ENCODE results near the gene NUDT16L1.

NUDT16L1 gene

GRCh38 chr16:4664538-4665418, 28.6 kb upstream of the NUDT16L1 start:
- DNase-seq: peak; percentile 40 to 50

- DNase-seq: no peak
These were observed 26.7 kb upstream of the NUDT16L1 start for GRCh38 chr16:4666537-4667202.

- DNase-seq: no peak
These were observed 26.0 kb upstream of the NUDT16L1 start for GRCh38 chr16:4667203-4667963.

- DNase-seq: no peak
These were observed 24.9 kb upstream of the NUDT16L1 start for GRCh38 chr16:4668313-4668960.

- DNase-seq: no peak
These were observed 19.8 kb upstream of the NUDT16L1 start for GRCh38 chr16:4673387-4674046.

GRCh38 chr16:4674926-4675530, 18.3 kb upstream of the NUDT16L1 start:
- DNase-seq: no peak

- peak; percentile 54 to 58 for DNase-seq
These were observed 17.2 kb upstream of the NUDT16L1 start for GRCh38 chr16:4675864-4676786.

- DNase-seq: no peak
These were observed 16.5 kb upstream of the NUDT16L1 start for GRCh38 chr16:4676831-4677230.

GRCh38 chr16:4677390-4677789, 16.0 kb upstream of the NUDT16L1 start:
- DNase-seq: no peak

- DNase-seq: no peak
These were observed 15.4 kb upstream of the NUDT16L1 start for GRCh38 chr16:4677994-4678393.

GRCh38 chr16:4678596-4678995, 14.8 kb upstream of the NUDT16L1 start:
- no peak for DNase-seq

GRCh38 chr16:4679156-4679849, 14.1 kb upstream of the NUDT16L1 start:
- DNase-seq: no peak

- DNase-seq: no peak
These were observed 13.3 kb upstream of the NUDT16L1 start for GRCh38 chr16:4679850-4680636.

- no peak for DNase-seq
These were observed 12.5 kb upstream of the NUDT16L1 start for GRCh38 chr16:4680673-4681470.

GRCh38 chr16:4681471-4682083, 11.8 kb upstream of the NUDT16L1 start:
- no peak for DNase-seq

GRCh38 chr16:4682084-4682591, 11.2 kb upstream of the NUDT16L1 start:
- no peak for DNase-seq

GRCh38 chr16:4682616-4683254, 10.6 kb upstream of the NUDT16L1 start:
- DNase-seq: peak in 1 of 2 donors; percentile 24
